NCI-H1930 (cell line): ENCODE measurements around the gene SDCCAG8.

ENCODE experiments used
- DNase-seq, 2 experiments: peaks; one replicate each; lab custom pipeline; 2025; lab: John Stamatoyannopoulos, UW

The SDCCAG8 gene

GRCh38 chr1:243281672-243282071 lies 25.8 kb downstream of the SDCCAG8 start:
- DNase-seq, result no peak

GRCh38 chr1:243286409-243287122 lies 30.7 kb downstream of the SDCCAG8 start:
- no peak for DNase-seq

- no peak for DNase-seq
These were observed 31.3 kb downstream of the SDCCAG8 start for GRCh38 chr1:243287123-243287460.

GRCh38 chr1:243287652-243288051 lies 31.8 kb downstream of the SDCCAG8 start:
- no peak for DNase-seq

- DNase-seq, result no peak
These were observed 32.2 kb downstream of the SDCCAG8 start for GRCh38 chr1:243288062-243288461.

GRCh38 chr1:243291292-243291691 lies 35.5 kb downstream of the SDCCAG8 start:
- DNase-seq, result no peak

GRCh38 chr1:243292117-243292516 lies 36.3 kb downstream of the SDCCAG8 start:
- DNase-seq, result no peak

- DNase-seq, result no peak
These were observed 38.3 kb downstream of the SDCCAG8 start for GRCh38 chr1:243293941-243294722.

GRCh38 chr1:243294723-243295121 lies 38.9 kb downstream of the SDCCAG8 start:
- DNase-seq, result no peak

- DNase-seq, result no peak
These were observed 43.2 kb downstream of the SDCCAG8 start for GRCh38 chr1:243299069-243299468.

- DNase-seq, result no peak
These were observed 45.2 kb downstream of the SDCCAG8 start for GRCh38 chr1:243301059-243301458.

GRCh38 chr1:243311809-243312208 lies 56.0 kb downstream of the SDCCAG8 start:
- DNase-seq, result no peak

- DNase-seq, result no peak
These were observed 57.3 kb downstream of the SDCCAG8 start for GRCh38 chr1:243312952-243313634.

GRCh38 chr1:243313635-243314536 lies 58.0 kb downstream of the SDCCAG8 start:
- DNase-seq, result no peak

GRCh38 chr1:243315455-243315854 lies 59.6 kb downstream of the SDCCAG8 start:
- DNase-seq, result no peak

GRCh38 chr1:243315893-243316292 lies 60.1 kb downstream of the SDCCAG8 start:
- no peak for DNase-seq

GRCh38 chr1:243316366-243316989 lies 60.6 kb downstream of the SDCCAG8 start:
- DNase-seq, result no peak

GRCh38 chr1:243320224-243320623 lies 64.4 kb downstream of the SDCCAG8 start:
- DNase-seq, result no peak

GRCh38 chr1:243322326-243322725 lies 66.5 kb downstream of the SDCCAG8 start:
- DNase-seq, result no peak

- no peak for DNase-seq
These were observed 67.7 kb downstream of the SDCCAG8 start for GRCh38 chr1:243323491-243323890.

GRCh38 chr1:243325305-243325890 lies 69.6 kb downstream of the SDCCAG8 start:
- DNase-seq, result peak in 1 of 2 experiments; percentile 25
